Pancreas (tissue), 10 donors: Measurements from ENCODE around the gene PEG3. TPM values are rescaled to one million over a fixed set of nuclear protein-coding genes. Genes with fewer than 3 reads are reported as not detected.
"Not testable (repeated sequence)": the region's sequence is repeated elsewhere in the genome, so short reads cannot be mapped to it uniquely, and the experiment has no call there.

ENCODE experiments used
- ATAC-seq, 4 donors: fragments of 200-7000 bp; cut with Tn5 transposase; one replicate each; pipeline versions ENCODE4 v1.8.0 to v1.9.1; 2020; ENCODE audit warnings: mild to moderate bottlenecking in 4 of 4, moderate library complexity in 4 of 4
- DNase-seq, 6 donors: peaks; one replicate each; pipeline ENCODE4 v3.0.0-alpha.2; 2020
- FAIRE-seq: peaks from 2 replicates; lab custom pipeline; 2012; peaks lifted over from hg19 to GRCh38; lab: Jason Lieb, UNC
- H3K27ac ChIP-seq, 4 donors: fragments of 200-600 bp; sonication (generic); 1 replicate in 3 of 4; 2 replicates in 1 of 4; pipeline versions ENCODE4 v1.5.0 to v1.8.0; 2020
- H3K27me3 ChIP-seq, 4 donors: fragments of 200-600 bp; one replicate each; pipeline ENCODE4 v1.8.0; 2021
- H3K36me3 ChIP-seq, 3 donors: fragments of 200-600 bp; sonication (generic) in 1 of 3; one replicate each; pipeline versions ENCODE4 v1.5.0 to v1.8.0; 2020 to 2021
- H3K4me1 ChIP-seq, 3 donors: fragments of 200-600 bp; one replicate each; pipeline ENCODE4 v1.8.0; 2021
- H3K4me3 ChIP-seq, 4 donors: fragments of 200-600 bp; sonication (generic) in 2 of 4; one replicate each; pipeline versions ENCODE4 v1.5.0 to v1.8.0; 2020 to 2021
- H3K9me3 ChIP-seq, 4 donors: fragments of 200-600 bp; one replicate each; pipeline ENCODE4 v1.8.0; 2021
- WGBS, 2 donors: extraction: QIAGEN DNeasy Blood & Tissue Kit; methylation state at CpG; one replicate each; pipeline ENCODE4 v1.1.7; 2013; 5-methylcytosine and 5-hydroxymethylcytosine counted together
- intact Hi-C, 3 donors: fragments of 100-400 bp; cut with DNase I; formaldehyde crosslinking; loops; one replicate each; pipeline versions ENCODE4 v1.11.1 to v1.14.2; 2022
- polyA plus RNA-seq, 2 donors: library from polyadenylated mRNA; stranded (reverse); fragments of 200-250 nt; gene quantifications; one replicate each; pipeline ENCODE4 v1.2.3, GENCODE V29; 2013
- total RNA-seq, 6 donors: library from RNA; stranded (reverse); fragmentation: NEBNext Ultra II Directional in 4 of 6; extraction: Animal tissue kit (Norgen Biotek cat#: 25700) in 4 of 6; gene quantifications; one replicate each; pipeline versions ENCODE4 v1.2.1 to v1.2.4, GENCODE V29; 2021 to 2023
- TF ChIP-seq, protein P1 (sequence below), 4 donors: fragments of 200-600 bp; sonication (generic) in 3 of 4; IDR thresholded peaks; one replicate each; pipeline versions ENCODE4 v1.5.0 to v1.8.0; 2021; ENCODE audit warnings: antibody characterized with exemption in 4 of 4
- donor health status: healthy with polysubstance abuse.
- donor health status: DM: no; HTN: no; CAD: no; lungs with moderate emphysema.
- donor health status: DM: no; HTN: no; CAD: no.
- donor health status: control.
- donor health status: control.
- donor health status: Bipolar disorder and iron deficiency.
- donor health status: DM: yes; HTN: yes; CAD: no.
- donor health status: DM: no; HTN: no; CAD: no.
- donor health status: DM: no; HTN: no; CAD: no.
- donor health status: DM: yes; HTN: yes; CAD: no.

The PEG3 gene
- total and polyA plus RNA-seq, 8 donors: 1.5 to 4.2 (median 2.8) TPM

DNA sequence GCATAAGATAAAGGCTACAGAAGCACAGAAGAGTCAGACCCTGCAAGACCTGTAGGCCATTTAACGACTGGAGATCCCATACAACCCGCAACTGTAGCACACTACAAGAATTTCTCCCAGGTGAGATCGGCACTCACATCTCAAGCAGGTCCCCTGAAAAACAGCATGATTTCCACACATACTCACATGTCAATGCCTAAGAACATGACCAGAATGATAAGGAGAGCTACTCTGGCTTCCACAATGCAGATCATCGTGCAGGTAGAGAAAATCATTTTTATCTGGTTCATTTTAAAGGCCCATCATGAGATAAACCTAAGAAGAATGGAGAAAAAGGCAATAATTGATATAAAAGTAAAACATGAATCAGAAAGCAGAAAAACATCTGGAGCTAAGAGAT lies 17.5 kb upstream of the PEG3 start:
- DNase-seq (no peak), ATAC-seq (no peak), FAIRE-seq (no peak)
- Histone ChIP-seq H3K27ac (no peak overlapping the region), H3K4me1 (no peaks in the 10 kb centered on the region), H3K4me3 (no peak overlapping the region), H3K27me3 (peaks cover 0 to 6% (median 4%) of the 10 kb centered on the region in 4 donors), H3K36me3 (no peaks in the 10 kb centered on the region), H3K9me3 (no peaks in the 10 kb centered on the region)
- TF ChIP-seq, protein P1, sequence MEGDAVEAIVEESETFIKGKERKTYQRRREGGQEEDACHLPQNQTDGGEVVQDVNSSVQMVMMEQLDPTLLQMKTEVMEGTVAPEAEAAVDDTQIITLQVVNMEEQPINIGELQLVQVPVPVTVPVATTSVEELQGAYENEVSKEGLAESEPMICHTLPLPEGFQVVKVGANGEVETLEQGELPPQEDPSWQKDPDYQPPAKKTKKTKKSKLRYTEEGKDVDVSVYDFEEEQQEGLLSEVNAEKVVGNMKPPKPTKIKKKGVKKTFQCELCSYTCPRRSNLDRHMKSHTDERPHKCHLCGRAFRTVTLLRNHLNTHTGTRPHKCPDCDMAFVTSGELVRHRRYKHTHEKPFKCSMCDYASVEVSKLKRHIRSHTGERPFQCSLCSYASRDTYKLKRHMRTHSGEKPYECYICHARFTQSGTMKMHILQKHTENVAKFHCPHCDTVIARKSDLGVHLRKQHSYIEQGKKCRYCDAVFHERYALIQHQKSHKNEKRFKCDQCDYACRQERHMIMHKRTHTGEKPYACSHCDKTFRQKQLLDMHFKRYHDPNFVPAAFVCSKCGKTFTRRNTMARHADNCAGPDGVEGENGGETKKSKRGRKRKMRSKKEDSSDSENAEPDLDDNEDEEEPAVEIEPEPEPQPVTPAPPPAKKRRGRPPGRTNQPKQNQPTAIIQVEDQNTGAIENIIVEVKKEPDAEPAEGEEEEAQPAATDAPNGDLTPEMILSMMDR (IDR thresholded peaks at IDR 0.05): no peak
- intact Hi-C loops: no loop called here
- 66 to 77% methylated on average over 4 of the region's 4 CpGs for WGBS, 2 donors

DNA sequence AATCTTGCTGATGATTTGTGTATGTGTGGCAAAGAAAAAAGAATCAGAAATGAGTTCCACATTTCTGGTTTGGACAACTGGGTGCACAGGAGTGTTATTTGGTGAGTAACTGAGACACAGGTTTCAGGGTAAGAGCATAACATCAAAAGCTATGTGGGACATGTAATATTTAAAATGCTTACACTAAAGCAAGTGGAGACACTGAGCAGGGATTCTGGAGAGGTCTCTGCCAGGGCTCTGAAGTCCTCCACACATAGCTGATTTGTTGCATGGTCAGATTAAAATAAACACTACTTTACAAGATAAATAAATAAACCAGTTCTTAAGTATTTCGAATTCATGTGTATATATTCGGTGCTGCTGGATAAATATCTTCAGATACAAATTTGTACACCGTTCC lies 16.3 kb upstream of the PEG3 start:
- no peaks in the 10 kb centered on the region for H3K9me3 ChIP-seq
- FAIRE-seq (no peak), DNase-seq (no peak), ATAC-seq (no peak)
- H3K27me3 ChIP-seq: peaks cover 0 to 6% (median 4%) of the 10 kb centered on the region in 4 donors
- no peak overlapping the region for H3K4me3 ChIP-seq
- TF ChIP-seq, protein P1 (IDR thresholded peaks at IDR 0.05): no peak
- 62 to 76% methylated on average over 3 of the region's 3 CpGs for WGBS, 2 donors
- H3K36me3 ChIP-seq: no peaks in the 10 kb centered on the region
- intact Hi-C loops: no loop called here
- no peaks in the 10 kb centered on the region for H3K4me1 ChIP-seq
- no peak overlapping the region for H3K27ac ChIP-seq

DNA sequence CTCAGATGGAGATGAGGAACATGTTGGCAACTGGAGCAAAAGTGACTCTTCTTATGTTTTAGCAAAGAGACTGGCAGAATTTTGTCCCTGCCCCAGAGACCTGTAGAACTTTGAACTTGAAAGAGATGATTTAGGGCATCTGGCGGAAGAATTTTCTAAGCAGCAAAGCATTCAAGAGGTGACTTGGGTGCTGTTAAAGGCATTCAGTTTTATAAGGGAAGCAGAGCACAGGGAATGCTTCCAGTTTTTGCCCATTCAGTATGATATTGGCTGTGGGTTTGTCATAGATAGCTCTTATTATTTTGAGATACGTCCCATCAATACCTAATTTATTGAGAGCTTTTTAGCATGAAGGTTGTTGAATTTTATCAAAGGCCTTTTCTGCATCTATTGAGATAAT lies 11.8 kb upstream of the PEG3 start:
- H3K27ac ChIP-seq, FAIRE-seq, H3K9me3 ChIP-seq, H3K4me1 ChIP-seq, H3K4me3 ChIP-seq, H3K36me3 ChIP-seq, H3K27me3 ChIP-seq, intact Hi-C loops, ATAC-seq, DNase-seq: not testable (repeated sequence)
- 76 to 95% methylated on average over 2 of the region's 2 CpGs for WGBS, 2 donors

DNA sequence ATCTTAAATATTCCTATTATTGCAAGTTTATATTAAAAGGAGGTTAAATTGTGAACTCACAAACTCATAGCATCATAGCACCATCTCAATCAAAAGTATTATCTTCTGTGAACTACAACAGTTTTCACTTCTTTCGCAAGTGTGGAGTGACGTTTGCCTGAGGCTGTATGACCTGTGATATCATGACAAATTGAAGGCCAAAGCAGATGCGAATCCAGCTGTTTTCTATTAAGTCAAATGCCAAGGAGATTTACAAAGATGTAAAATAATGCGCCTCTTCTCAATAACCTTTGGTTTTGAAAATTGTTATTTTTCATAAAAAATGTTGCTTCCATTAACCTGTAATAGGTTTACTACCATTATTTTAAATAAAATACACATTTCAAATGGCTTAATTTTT lies 7.6 kb upstream of the PEG3 start:
- no peaks in the 10 kb centered on the region for H3K36me3 ChIP-seq
- FAIRE-seq: no peak

DNA sequence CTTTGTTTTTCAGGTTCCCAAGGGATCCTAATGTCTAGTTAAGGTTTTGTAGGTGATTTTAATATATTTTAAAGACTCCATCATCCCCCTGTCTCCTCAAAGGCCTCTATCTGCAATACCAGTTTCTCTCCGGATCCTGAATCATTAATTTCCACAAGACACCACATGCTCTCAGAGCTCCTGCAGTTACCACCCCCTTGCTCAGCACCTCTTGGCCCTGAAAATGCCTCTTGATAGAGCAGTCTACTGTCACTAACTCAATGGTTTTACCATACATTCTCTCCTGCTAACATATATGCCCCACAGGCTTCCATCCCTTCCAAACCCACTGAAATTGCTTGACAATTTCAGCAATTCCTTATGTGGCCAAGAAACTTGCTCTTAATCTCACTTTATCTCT lies 1.9 kb upstream of the PEG3 start:
- FAIRE-seq (no peak), ATAC-seq (no peak), DNase-seq (no peak)
- H3K36me3 ChIP-seq: no peaks in the 10 kb centered on the region
- H3K4me1 ChIP-seq: no peaks in the 10 kb centered on the region
- H3K9me3 ChIP-seq: no peaks in the 10 kb centered on the region
- no peak overlapping the region for H3K4me3 ChIP-seq
- no peaks in the 10 kb centered on the region for H3K27me3 ChIP-seq
- intact Hi-C loops: no loop called here
- no peak overlapping the region for H3K27ac ChIP-seq
- WGBS, 2 donors: 65 to 69% methylated on average over 1 of the region's 1 CpG
- TF ChIP-seq, protein P1 (IDR thresholded peaks at IDR 0.05): no peak

More for the DNA sequence above, 7.6 kb upstream of the PEG3 start:
- Histone ChIP-seq H3K27ac (no peak overlapping the region), H3K4me1 (no peaks in the 10 kb centered on the region), H3K4me3 (no peak overlapping the region), H3K27me3 (peaks cover 0 to 3% (median 0%) of the 10 kb centered on the region in 4 donors), H3K9me3 (no peaks in the 10 kb centered on the region)
- ATAC-seq (no peak), DNase-seq (no peak)
- WGBS, 2 donors: 65 to 68% methylated on average over 4 of the region's 4 CpGs
- intact Hi-C loops: no loop called here
- TF ChIP-seq, protein P1 (IDR thresholded peaks at IDR 0.05): no peak
